ENCODE results near the gene WDR27. TPM values are rescaled to one million over a fixed set of nuclear protein-coding genes. Genes with fewer than 3 reads are reported as not detected.

Gene WDR27
- polyA plus RNA-seq, 1 donor from 2014 or later = 35.8 TPM

- H3K9me3 ChIP-seq (ENCODE audit: low read length) = no peaks in the 10 kb centered on the region
- H4K20me1 ChIP-seq (ENCODE audit: insufficient read depth) = no peaks in the 10 kb centered on the region
- no peak overlapping the region for H3K9ac ChIP-seq (ENCODE audit: low read length)
- no peak overlapping the region for H3K4me3 ChIP-seq (ENCODE audit: low read length)
- no peaks in the 10 kb centered on the region for H3K9me2 ChIP-seq (ENCODE audit: insufficient read depth, low read length)
- H3K27ac ChIP-seq (ENCODE audit: low read length) = no peak overlapping the region
- no peaks in the 10 kb centered on the region for H3K36me3 ChIP-seq (ENCODE audit: insufficient read depth, low read length)
- H3K79me2 ChIP-seq (replicated peaks; ENCODE audit: insufficient read depth, low read length) = no peaks in the 10 kb centered on the region
- no peak for TF ChIP-seq MXI1 (conservative IDR thresholded peaks at IDR 0.05; ENCODE audit: poor library complexity, severe bottlenecking)
- no peak for TF ChIP-seq REST (IDR thresholded peaks at IDR 0.05; ENCODE audit: borderline replicate concordance)
- TF ChIP-seq CTCF (IDR thresholded peaks at IDR 0.05; ENCODE audit: poor library complexity, severe bottlenecking) = no peak
- no peak for TF ChIP-seq EZH2 (IDR thresholded peaks at IDR 0.05; ENCODE audit: borderline replicate concordance, insufficient read depth, low read length, poor library complexity, severe bottlenecking)
- TF ChIP-seq TAF1 (IDR thresholded peaks at IDR 0.05; ENCODE audit: low read depth) = no peak
- TF ChIP-seq POLR2AphosphoS5 (IDR thresholded peaks at IDR 0.05) = no peak
- no peak for TF ChIP-seq EP300 (conservative IDR thresholded peaks at IDR 0.05; ENCODE audit: poor library complexity, severe bottlenecking)
- no peak for TF ChIP-seq SMC3 (conservative IDR thresholded peaks at IDR 0.05; ENCODE audit: poor library complexity)
- TF ChIP-seq RAD21 (conservative IDR thresholded peaks at IDR 0.05) = no peak
- no peaks in the 10 kb centered on the region for H3F3A ChIP-seq (ENCODE audit: insufficient read depth, low read length, poor library complexity, severe bottlenecking)
- H3K27me3 ChIP-seq (ENCODE audit: insufficient read depth, low read depth, low read length) = no peaks in the 10 kb centered on the region
- H2AFZ ChIP-seq (ENCODE audit: low read depth, low read length) = no peak overlapping the region
- H3K4me2 ChIP-seq (ENCODE audit: low read length) = no peak overlapping the region
Measured at GRCh38 chr6:169641461-169642085, 60.3 kb downstream of the WDR27 start.

- no peak overlapping the region for H3K9ac ChIP-seq (ENCODE audit: low read length)
- no peaks in the 10 kb centered on the region for H3K36me3 ChIP-seq (ENCODE audit: insufficient read depth, low read length)
- TF ChIP-seq EZH2 (IDR thresholded peaks at IDR 0.05; ENCODE audit: borderline replicate concordance, insufficient read depth, low read length, poor library complexity, severe bottlenecking) = no peak
- no peak for TF ChIP-seq CTCF (IDR thresholded peaks at IDR 0.05; ENCODE audit: poor library complexity, severe bottlenecking)
- TF ChIP-seq TAF1 (IDR thresholded peaks at IDR 0.05; ENCODE audit: low read depth) = no peak
- TF ChIP-seq EP300 (conservative IDR thresholded peaks at IDR 0.05; ENCODE audit: poor library complexity, severe bottlenecking) = no peak
- H3K9me2 ChIP-seq (ENCODE audit: insufficient read depth, low read length) = no peaks in the 10 kb centered on the region
- H3K4me3 ChIP-seq (ENCODE audit: low read length) = no peak overlapping the region
- no peak overlapping the region for H2AFZ ChIP-seq (ENCODE audit: low read depth, low read length)
- H3K27ac ChIP-seq (ENCODE audit: low read length) = no peak overlapping the region
- no peaks in the 10 kb centered on the region for H3F3A ChIP-seq (ENCODE audit: insufficient read depth, low read length, poor library complexity, severe bottlenecking)
- no peaks in the 10 kb centered on the region for H3K9me3 ChIP-seq (ENCODE audit: low read length)
- no peak overlapping the region for H3K4me2 ChIP-seq (ENCODE audit: low read length)
- no peaks in the 10 kb centered on the region for H4K20me1 ChIP-seq (ENCODE audit: insufficient read depth)
- no peaks in the 10 kb centered on the region for H3K79me2 ChIP-seq (replicated peaks; ENCODE audit: insufficient read depth, low read length)
- H3K27me3 ChIP-seq (ENCODE audit: insufficient read depth, low read depth, low read length) = no peaks in the 10 kb centered on the region
Measured at GRCh38 chr6:169640983-169641382, 60.8 kb downstream of the WDR27 start.

Data from neural cell (in vitro differentiated cells).